Cardiac muscle cell (in vitro differentiated cells and primary cell): ENCODE results near the gene VCAN. TPM values are rescaled to one million over a fixed set of nuclear protein-coding genes. Genes with fewer than 3 reads are reported as not detected.

Experiments used
- DNase-seq, 2 donors: peaks; one replicate each; pipeline versions ENCODE4 v3.0.0 to v3.0.0-alpha.2; 2010 to 2017; ENCODE audit warnings: low read depth in 1 of 2, low spot score in 1 of 2
- H3K27ac ChIP-seq: fragments of 200-600 bp; sonication (generic); 2 replicates; pipeline ENCODE4 v1.5.1; 2016
- H3K27me3 ChIP-seq: fragments of 200-600 bp; sonication (generic); 2 replicates; pipeline ENCODE4 v1.6.0; 2016; ENCODE audit warnings: control low read depth
- H3K36me3 ChIP-seq: fragments of 200-600 bp; sonication (generic); 2 replicates; pipeline ENCODE4 v1.5.1; 2016; ENCODE audit warnings: control low read depth
- H3K4me1 ChIP-seq: fragments of 200-600 bp; sonication (generic); 2 replicates; pipeline ENCODE4 v1.8.1; 2017; ENCODE audit warnings: low read depth, mild to moderate bottlenecking, mixed run types
- H3K4me3 ChIP-seq: fragments of 200-600 bp; sonication (generic); 2 replicates; pipeline ENCODE4 v1.5.1; 2016; ENCODE audit warnings: mild to moderate bottlenecking
- H3K9me3 ChIP-seq: fragments of 200-600 bp; sonication (generic); 2 replicates; pipeline ENCODE4 v1.5.1; 2017; ENCODE audit warnings: low read depth, mild to moderate bottlenecking, control low read depth
- CTCF ChIP-seq: IDR thresholded peaks from 2 replicates; pipeline ENCODE4 v1.5.1; 2012; ENCODE audit warnings: low read depth, mild to moderate bottlenecking, low read length
- polyA plus RNA-seq: library from polyadenylated mRNA; unstranded; fragments of >200 nt; fragmentation: Nextera tagmentation; extraction: Ambion mirVana; gene quantifications from 2 replicates; pipeline ENCODE4 v1.2.1, GENCODE V29; 2016
- total RNA-seq: library from RNA; depleted of rRNA; stranded (reverse); fragments of >200 nt; gene quantifications from 2 replicates; pipeline ENCODE4 v1.2.3, GENCODE V29; 2016

VCAN gene
- total and polyA plus RNA-seq, 2 experiments from 2014 or later = 184 to 618 TPM

- no peaks in the 10 kb centered on the region for H3K27me3 ChIP-seq
- peaks cover 22% of the 10 kb centered on the region for H3K4me1 ChIP-seq
- TF ChIP-seq CTCF = no peak
- peaks cover 43% of the 10 kb centered on the region for H3K36me3 ChIP-seq
- H3K9me3 ChIP-seq = no peaks in the 10 kb centered on the region
- peak overlapping the region; percentile 41 for H3K27ac ChIP-seq
- H3K4me3 ChIP-seq = no peak overlapping the region
- DNase-seq = no peak
Observed at GRCh38 chr5:83482961-83483360, 11.4 kb downstream of the VCAN start.

- TF ChIP-seq CTCF = no peak
- H3K4me1 ChIP-seq = peaks cover 28% of the 10 kb centered on the region
Observed at GRCh38 chr5:83484294-83484693, 12.8 kb downstream of the VCAN start.

GRCh38 chr5:83485842-83486241 is 14.3 kb downstream of the VCAN start:
- H3K4me1 ChIP-seq = peaks cover 12% of the 10 kb centered on the region
- DNase-seq = no peak
- H3K27ac ChIP-seq = no peak overlapping the region
- no peaks in the 10 kb centered on the region for H3K27me3 ChIP-seq
- no peak for TF ChIP-seq CTCF
- H3K4me3 ChIP-seq = no peak overlapping the region
- H3K36me3 ChIP-seq = peaks cover 60% of the 10 kb centered on the region
- H3K9me3 ChIP-seq = no peaks in the 10 kb centered on the region

More at GRCh38 chr5:83484294-83484693, 12.8 kb downstream of the VCAN start:
- Histone ChIP-seq H3K9me3 (no peaks in the 10 kb centered on the region), H3K4me3 (no peak overlapping the region), H3K27me3 (no peaks in the 10 kb centered on the region), H3K27ac (no peak overlapping the region), H3K36me3 (peaks cover 47% of the 10 kb centered on the region)
- DNase-seq = no peak

GRCh38 chr5:83487155-83487554 is 15.6 kb downstream of the VCAN start:
- DNase-seq = no peak
- Histone ChIP-seq H3K4me3 (no peak overlapping the region), H3K27me3 (no peaks in the 10 kb centered on the region), H3K4me1 (peaks cover 12% of the 10 kb centered on the region), H3K27ac (peak overlapping the region; percentile 56), H3K36me3 (peaks cover 71% of the 10 kb centered on the region), H3K9me3 (no peaks in the 10 kb centered on the region)
- no peak for TF ChIP-seq CTCF

GRCh38 chr5:83488271-83488670 is 16.7 kb downstream of the VCAN start:
- TF ChIP-seq CTCF = no peak
- no peaks in the 10 kb centered on the region for H3K27me3 ChIP-seq
- peaks cover 17% of the 10 kb centered on the region for H3K4me1 ChIP-seq
- H3K36me3 ChIP-seq = peaks cover 76% of the 10 kb centered on the region
- peak; percentile 18 to 36 for DNase-seq
- no peaks in the 10 kb centered on the region for H3K9me3 ChIP-seq
- H3K27ac ChIP-seq = peak overlapping the region; percentile 56
- H3K4me3 ChIP-seq = no peak overlapping the region

GRCh38 chr5:83488821-83489220 is 17.3 kb downstream of the VCAN start:
- DNase-seq = no peak
- no peak for TF ChIP-seq CTCF
- no peaks in the 10 kb centered on the region for H3K9me3 ChIP-seq
- H3K4me1 ChIP-seq = peaks cover 18% of the 10 kb centered on the region
- peak overlapping the region; percentile 56 for H3K27ac ChIP-seq
- H3K36me3 ChIP-seq = peaks cover 76% of the 10 kb centered on the region
- no peak overlapping the region for H3K4me3 ChIP-seq
- H3K27me3 ChIP-seq = no peaks in the 10 kb centered on the region
